H9 (cell line): ENCODE data around the gene BRAT1. TPM values are rescaled to one million over a fixed set of nuclear protein-coding genes. Genes with fewer than 3 reads are reported as not detected.

ENCODE experiments used
- DNase-seq: peaks from one replicate; pipeline ENCODE4 v3.0.0-alpha.2; 2017
- H2AFZ ChIP-seq: one replicate; pipeline ENCODE4 v1.6.1; 2013; ENCODE audit warnings: mild to moderate bottlenecking, low read length, control low read depth, moderate library complexity
- H2AK5ac ChIP-seq: 2 replicates; pipeline ENCODE4 v1.6.1; 2013; ENCODE audit warnings: low read length, control low read depth, mixed read lengths; ENCODE audit not compliant: insufficient read length
- H2BK120ac ChIP-seq: one replicate; pipeline ENCODE4 v1.6.1; 2013; ENCODE audit warnings: low read depth, mild to moderate bottlenecking, low read length, control low read depth, inconsistent platforms; ENCODE audit not compliant: poor library complexity, severe bottlenecking
- H2BK12ac ChIP-seq: 2 replicates; pipeline ENCODE4 v1.6.1; 2013; ENCODE audit warnings: low read length, control low read depth, mixed read lengths, low read depth; ENCODE audit not compliant: insufficient read length
- H2BK15ac ChIP-seq: 2 replicates; pipeline ENCODE4 v1.6.1; 2013; ENCODE audit warnings: low read depth, low read length, control low read depth
- H2BK20ac ChIP-seq: one replicate; pipeline ENCODE4 v1.6.1; 2013; ENCODE audit warnings: low read depth, mild to moderate bottlenecking, low read length, control low read depth, inconsistent platforms; ENCODE audit not compliant: poor library complexity, severe bottlenecking
- H2BK5ac ChIP-seq: 2 replicates; pipeline ENCODE4 v1.6.1; 2013; ENCODE audit warnings: low read length, control low read depth, mixed read lengths; ENCODE audit not compliant: insufficient read length
- H3K14ac ChIP-seq: 2 replicates; pipeline ENCODE4 v1.6.1; 2013; ENCODE audit warnings: low read length, control low read depth; ENCODE audit not compliant: insufficient read depth
- H3K18ac ChIP-seq: 2 replicates; pipeline ENCODE4 v1.6.1; 2013; ENCODE audit warnings: low read depth, mild to moderate bottlenecking, mixed read lengths, low read length, control low read depth; ENCODE audit not compliant: insufficient read length
- H3K23ac ChIP-seq: 2 replicates; pipeline ENCODE4 v1.6.1; 2013; ENCODE audit warnings: low read length, control low read depth, mixed read lengths, low read depth; ENCODE audit not compliant: insufficient read length
- H3K23me2 ChIP-seq: 2 replicates; pipeline ENCODE4 v1.6.1; 2013; ENCODE audit warnings: low read depth, mild to moderate bottlenecking, mixed read lengths, low read length, control low read depth; ENCODE audit not compliant: insufficient read length, poor library complexity, severe bottlenecking
- H3K27ac ChIP-seq: 2 replicates; pipeline ENCODE4 v1.5.1; 2013; ENCODE audit warnings: low read length, control low read depth, mixed read lengths, low read depth; ENCODE audit not compliant: insufficient read length
- H3K27me3 ChIP-seq: 2 replicates; pipeline ENCODE4 v1.6.1; 2013; ENCODE audit warnings: low read length, control low read depth, inconsistent platforms; ENCODE audit not compliant: insufficient read depth
- H3K4ac ChIP-seq: 2 replicates; pipeline ENCODE4 v1.6.1; 2013; ENCODE audit warnings: low read depth, mild to moderate bottlenecking, control low read depth, inconsistent platforms, low read length, moderate library complexity
- H3K4me1 ChIP-seq: 2 replicates; pipeline ENCODE4 v1.6.1; 2013; ENCODE audit warnings: low read length, control low read depth, inconsistent platforms; ENCODE audit not compliant: insufficient read depth
- H3K4me2 ChIP-seq: 2 replicates; pipeline ENCODE4 v1.6.1; 2013; ENCODE audit warnings: low read length, control low read depth, mixed read lengths; ENCODE audit not compliant: insufficient read length, insufficient read depth
- H3K56ac ChIP-seq: 2 replicates; pipeline ENCODE4 v1.6.1; 2013; ENCODE audit warnings: low read depth, mild to moderate bottlenecking, mixed read lengths, low read length, control low read depth; ENCODE audit not compliant: insufficient read length
- H3K79me1 ChIP-seq: 2 replicates; pipeline ENCODE4 v1.6.1; 2013; ENCODE audit warnings: low read depth, mild to moderate bottlenecking, moderate library complexity, low read length, control low read depth, inconsistent platforms; ENCODE audit not compliant: insufficient read depth, poor library complexity, severe bottlenecking
- H3K79me2 ChIP-seq: 2 replicates; pipeline ENCODE4 v1.6.1; 2013; ENCODE audit warnings: low read length, control low read depth, inconsistent platforms; ENCODE audit not compliant: insufficient read depth
- H3K9ac ChIP-seq: 2 replicates; pipeline ENCODE4 v1.6.1; 2013; ENCODE audit warnings: low read length, control low read depth, mixed read lengths; ENCODE audit not compliant: insufficient read length; ENCODE audit errors: extremely low read depth
- H3K9me3 ChIP-seq: one replicate; pipeline ENCODE4 v1.6.1; 2013; ENCODE audit warnings: low read depth, low read length, inconsistent platforms; ENCODE audit not compliant: control insufficient read depth
- H3T11ph ChIP-seq: one replicate; pipeline ENCODE4 v1.6.1; 2013; ENCODE audit warnings: mild to moderate bottlenecking, low read length, control low read depth, inconsistent platforms
- H4K20me1 ChIP-seq: one replicate; pipeline ENCODE4 v1.6.1; 2013; ENCODE audit not compliant: control insufficient read depth, insufficient read length, insufficient read depth
- H4K5ac ChIP-seq: 2 replicates; pipeline ENCODE4 v1.6.1; 2013; ENCODE audit warnings: low read depth, mild to moderate bottlenecking, mixed read lengths, low read length, control low read depth; ENCODE audit not compliant: insufficient read length
- H4K8ac ChIP-seq: replicated peaks from 2 replicates; pipeline ENCODE4 v1.6.1; 2013; ENCODE audit warnings: low read length, control low read depth, mixed read lengths, low read depth; ENCODE audit not compliant: insufficient read length
- H4K91ac ChIP-seq: 2 replicates; pipeline ENCODE4 v1.6.1; 2013; ENCODE audit warnings: low read depth, mild to moderate bottlenecking, moderate library complexity, mixed read lengths, low read length, control low read depth; ENCODE audit not compliant: insufficient read length
- H3K27ac Mint-ChIP-seq, 3 experiments: 2 replicates in 2 of 3; 3 replicates in 1 of 3; pipeline ENCODE4 v1.8.0; 2020 to 2021; ENCODE audit warnings: mixed read lengths in 3 of 3, mild to moderate bottlenecking in 1 of 3, moderate library complexity in 1 of 3
- H3K27me3 Mint-ChIP-seq: 2 replicates; pipeline ENCODE4 v1.8.0; 2021; ENCODE audit warnings: low read depth, mild to moderate bottlenecking, moderate library complexity, mixed read lengths
- H3K36me3 Mint-ChIP-seq, 3 experiments: 2 replicates in 2 of 3; 3 replicates in 1 of 3; pipeline ENCODE4 v1.8.0; 2020 to 2021; ENCODE audit warnings: low read depth in 3 of 3, mixed read lengths in 3 of 3; ENCODE audit not compliant: insufficient read depth in 1 of 3
- H3K4me1 Mint-ChIP-seq, 2 experiments: 2 replicates each; pipeline ENCODE4 v1.8.0; 2020; ENCODE audit warnings: mixed read lengths in 2 of 2
- H3K4me3 Mint-ChIP-seq, 2 experiments: 2 replicates in 1 of 2; 3 replicates in 1 of 2; pipeline ENCODE4 v1.8.0; 2020 to 2021; ENCODE audit warnings: mild to moderate bottlenecking in 2 of 2, mixed read lengths in 2 of 2, moderate library complexity in 1 of 2
- H3K9me3 Mint-ChIP-seq, 2 experiments: 2 replicates in 1 of 2; 3 replicates in 1 of 2; pipeline ENCODE4 v1.8.0; 2020; ENCODE audit warnings: mild to moderate bottlenecking in 2 of 2, mixed read lengths in 2 of 2, moderate library complexity in 1 of 2
- WGBS: extraction: QIAGEN DNeasy Blood & Tissue Kit; methylation state at CpG from one replicate; pipeline ENCODE4 v1.1.7; 2013; ENCODE audit warnings: missing lambda C conversion rate, low lambda C conversion rate, mixed read lengths; ENCODE audit not compliant: insufficient read length; ENCODE audit errors: extremely low coverage; 5-methylcytosine and 5-hydroxymethylcytosine counted together
- total RNA-seq: library from RNA; stranded (reverse); gene quantifications from 2 replicates; pipeline ENCODE4 v1.2.1, GENCODE V29; 2021
- TF ChIP-seq, protein P1 (sequence below): fragments of 200-600 bp; sonication (generic); conservative IDR thresholded peaks from 3 replicates; pipeline ENCODE4 v1.8.0; 2021; ENCODE audit warnings: antibody characterized with exemption, mild to moderate bottlenecking

Gene BRAT1
- total RNA-seq, 1 experiment from 2014 or later, result 41.2 TPM

DNA sequence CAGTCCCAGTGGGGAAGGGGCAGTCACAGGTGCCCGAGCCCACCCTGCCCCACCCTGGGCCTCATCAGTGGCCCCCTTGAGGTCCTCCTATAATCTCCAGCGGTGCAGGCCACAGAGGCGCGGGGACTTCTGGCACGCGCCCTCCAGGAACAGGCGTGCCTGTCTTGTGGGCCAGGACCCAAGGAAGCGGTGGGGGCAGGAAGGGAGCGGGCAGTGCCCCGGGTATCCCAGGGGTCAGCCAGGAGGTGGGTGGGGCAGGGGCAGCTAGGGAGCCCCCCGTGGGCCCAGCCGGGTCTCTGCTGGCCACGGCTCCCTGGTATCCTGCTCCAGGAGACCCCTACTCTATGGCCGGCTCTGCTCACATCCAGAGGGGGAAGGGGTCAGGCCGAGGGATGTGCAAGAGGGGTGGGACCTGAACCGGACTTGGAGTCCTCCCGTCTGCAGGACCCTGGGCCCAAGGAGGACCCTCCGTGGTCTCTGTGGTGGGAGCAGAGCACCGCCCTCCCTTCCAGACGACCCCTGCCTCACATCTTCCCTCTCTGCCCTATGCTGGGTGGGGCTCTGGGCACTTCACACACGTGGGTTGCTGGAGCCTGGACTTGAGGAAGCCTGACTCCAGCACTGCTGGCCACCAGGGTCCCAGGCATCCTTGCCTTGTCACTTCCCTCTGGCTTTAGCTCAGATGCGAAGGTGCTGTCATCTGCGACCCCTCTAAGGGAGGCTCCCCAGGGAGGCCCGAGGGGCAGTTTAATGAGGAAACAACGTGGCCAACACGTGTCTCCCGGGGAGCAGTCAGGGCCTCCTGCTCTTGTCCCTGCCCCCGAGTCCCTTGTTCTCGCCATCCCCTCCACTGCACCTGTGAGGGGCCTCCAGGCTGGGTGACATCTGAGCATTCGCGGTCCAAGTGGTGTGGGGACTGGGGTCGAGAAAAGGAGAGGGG is 60.9 kb downstream of the BRAT1 start:
- H3K4me1 Mint-ChIP-seq, result peaks cover 32 to 46% of the 10 kb centered on the region in 2 experiments
- peak overlapping the region; percentile 53; the same call in 1 of the 2 replicates for H3K14ac ChIP-seq

More for the DNA sequence above, 60.9 kb downstream of the BRAT1 start:
- TF ChIP-seq, protein P1, sequence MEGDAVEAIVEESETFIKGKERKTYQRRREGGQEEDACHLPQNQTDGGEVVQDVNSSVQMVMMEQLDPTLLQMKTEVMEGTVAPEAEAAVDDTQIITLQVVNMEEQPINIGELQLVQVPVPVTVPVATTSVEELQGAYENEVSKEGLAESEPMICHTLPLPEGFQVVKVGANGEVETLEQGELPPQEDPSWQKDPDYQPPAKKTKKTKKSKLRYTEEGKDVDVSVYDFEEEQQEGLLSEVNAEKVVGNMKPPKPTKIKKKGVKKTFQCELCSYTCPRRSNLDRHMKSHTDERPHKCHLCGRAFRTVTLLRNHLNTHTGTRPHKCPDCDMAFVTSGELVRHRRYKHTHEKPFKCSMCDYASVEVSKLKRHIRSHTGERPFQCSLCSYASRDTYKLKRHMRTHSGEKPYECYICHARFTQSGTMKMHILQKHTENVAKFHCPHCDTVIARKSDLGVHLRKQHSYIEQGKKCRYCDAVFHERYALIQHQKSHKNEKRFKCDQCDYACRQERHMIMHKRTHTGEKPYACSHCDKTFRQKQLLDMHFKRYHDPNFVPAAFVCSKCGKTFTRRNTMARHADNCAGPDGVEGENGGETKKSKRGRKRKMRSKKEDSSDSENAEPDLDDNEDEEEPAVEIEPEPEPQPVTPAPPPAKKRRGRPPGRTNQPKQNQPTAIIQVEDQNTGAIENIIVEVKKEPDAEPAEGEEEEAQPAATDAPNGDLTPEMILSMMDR, result no peak
- H3K27me3 Mint-ChIP-seq, result no peaks in the 10 kb centered on the region; the same call in none of the 2 replicates
- no peak overlapping the region for H2AK5ac ChIP-seq
- no peak overlapping the region for H3K56ac ChIP-seq
- no peak overlapping the region for H2AFZ ChIP-seq
- H4K91ac ChIP-seq, result no peak overlapping the region
- no peak overlapping the region for H3K27ac ChIP-seq
- no peak overlapping the region for H3K4me2 ChIP-seq
- no peak overlapping the region for H3K4ac ChIP-seq
- H4K5ac ChIP-seq, result no peak overlapping the region
- H2BK5ac ChIP-seq, result no peak overlapping the region
- H3K9ac ChIP-seq, result no peak overlapping the region
- H2BK120ac ChIP-seq, result no peak overlapping the region
- no peak overlapping the region for H2BK12ac ChIP-seq
- H3K36me3 Mint-ChIP-seq, result no peaks in the 10 kb centered on the region; a peak in 2 of 7 replicates
- H4K20me1 ChIP-seq, result peaks cover 2% of the 10 kb centered on the region
- WGBS, result no CpG with 5 or more reads among the region's 32 CpGs
- no peaks in the 10 kb centered on the region for H3K27me3 ChIP-seq
- H3K9me3 ChIP-seq, result no peaks in the 10 kb centered on the region
- no peaks in the 10 kb centered on the region for H3K79me2 ChIP-seq
- no peak overlapping the region for H3K4me3 Mint-ChIP-seq
- no peak overlapping the region for H4K8ac ChIP-seq
- H3K27ac Mint-ChIP-seq, result peak overlapping the region in 1 of 3 experiments; percentile 61; a peak in 1 of 7 replicates
- no peaks in the 10 kb centered on the region for H3K79me1 ChIP-seq
- no peak overlapping the region for H3T11ph ChIP-seq
- H3K18ac ChIP-seq, result no peak overlapping the region
- no peak overlapping the region for H2BK15ac ChIP-seq
- H3K4me1 ChIP-seq, result no peaks in the 10 kb centered on the region; the same call in 1 of the 2 replicates
- peaks cover 3 to 13% of the 10 kb centered on the region in 2 experiments; a peak in 3 of 5 replicates for H3K9me3 Mint-ChIP-seq
- H2BK20ac ChIP-seq, result no peak overlapping the region
- no peaks in the 10 kb centered on the region for H3K23me2 ChIP-seq
- no peak overlapping the region for H3K23ac ChIP-seq
- DNase-seq, result no peak
